HG02763 (cell line): ENCODE results near the gene ZNF362.
"Not testable (repeated sequence)": the region's sequence is repeated elsewhere in the genome, so short reads cannot be mapped to it uniquely, and the experiment has no call there.

Experiments
- ATAC-seq: cut with Tn5 transposase; IDR thresholded peaks from one replicate; pipeline ENCODE4 v1.9.1; 2021; ENCODE audit warnings: mild to moderate bottlenecking, moderate library complexity; ENCODE audit not compliant: unreplicated experiment

ZNF362 gene, protein sequence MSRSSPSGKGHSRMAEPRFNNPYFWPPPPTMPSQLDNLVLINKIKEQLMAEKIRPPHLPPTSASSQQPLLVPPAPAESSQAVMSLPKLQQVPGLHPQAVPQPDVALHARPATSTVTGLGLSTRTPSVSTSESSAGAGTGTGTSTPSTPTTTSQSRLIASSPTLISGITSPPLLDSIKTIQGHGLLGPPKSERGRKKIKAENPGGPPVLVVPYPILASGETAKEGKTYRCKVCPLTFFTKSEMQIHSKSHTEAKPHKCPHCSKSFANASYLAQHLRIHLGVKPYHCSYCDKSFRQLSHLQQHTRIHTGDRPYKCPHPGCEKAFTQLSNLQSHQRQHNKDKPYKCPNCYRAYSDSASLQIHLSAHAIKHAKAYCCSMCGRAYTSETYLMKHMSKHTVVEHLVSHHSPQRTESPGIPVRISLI

DNA sequence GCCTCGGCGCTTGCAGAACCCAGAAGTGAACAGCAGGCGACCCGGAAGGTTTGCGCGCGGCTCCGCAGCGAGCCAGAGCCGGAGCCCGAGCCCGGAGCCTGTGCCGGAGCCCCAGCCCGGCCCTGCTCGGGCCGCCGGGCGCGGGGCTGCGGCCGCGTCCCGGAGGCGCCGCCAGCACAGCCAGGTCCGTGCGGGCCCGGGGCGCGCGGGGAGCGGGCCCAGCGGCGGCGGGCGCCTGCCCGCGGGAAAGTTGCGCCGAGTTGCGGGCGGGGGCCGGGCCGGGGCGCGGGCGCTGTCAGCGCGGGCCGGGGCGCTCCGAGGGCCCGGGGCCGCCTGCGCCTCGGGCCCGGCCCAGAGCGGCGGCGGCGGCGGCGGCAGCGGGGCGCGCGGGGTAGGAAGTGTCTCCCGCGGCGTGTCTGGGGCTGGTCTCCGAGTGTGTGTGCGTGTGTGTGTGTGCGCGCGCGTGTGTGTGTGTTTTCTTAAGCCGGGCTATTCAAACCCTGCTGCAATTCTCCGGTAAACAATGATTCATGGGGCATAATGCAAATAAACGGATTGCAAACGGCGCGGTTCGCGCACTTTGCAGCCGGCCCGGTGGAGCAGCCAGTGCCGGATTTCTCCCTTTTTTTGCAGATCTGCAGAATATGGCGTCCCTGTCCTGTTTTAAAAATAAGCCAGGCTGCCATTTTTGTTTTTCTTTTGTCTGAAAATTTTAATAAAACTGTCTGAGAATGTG, at the start of gene ZNF362:
Gene ZNF362, plus strand, starts transcription at position 22 of the 736 bp plus-strand sequence. CDS start 14,083 bp downstream, outside the sequence.
- no peak for ATAC-seq

DNA sequence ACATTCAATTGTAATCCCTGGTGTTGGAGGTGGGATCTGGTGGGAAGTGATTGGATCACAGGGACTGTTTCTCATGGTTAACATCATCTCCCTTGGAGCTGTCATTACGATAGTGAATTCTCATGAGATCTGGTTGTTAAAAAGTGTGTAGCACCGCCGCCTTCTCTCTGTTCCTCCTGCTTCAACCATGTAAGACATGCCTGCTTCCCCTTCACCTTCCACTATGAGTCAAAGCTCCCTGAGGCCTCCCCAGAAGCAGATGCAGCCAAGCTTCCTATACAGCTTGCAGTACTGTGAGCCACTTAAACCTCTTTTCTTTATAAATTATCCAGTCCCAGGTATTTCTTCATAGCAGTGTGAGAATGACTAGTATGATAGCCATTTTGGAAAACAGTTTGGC, 44.3 kb upstream of the ZNF362 start:
- ATAC-seq = no peak

DNA sequence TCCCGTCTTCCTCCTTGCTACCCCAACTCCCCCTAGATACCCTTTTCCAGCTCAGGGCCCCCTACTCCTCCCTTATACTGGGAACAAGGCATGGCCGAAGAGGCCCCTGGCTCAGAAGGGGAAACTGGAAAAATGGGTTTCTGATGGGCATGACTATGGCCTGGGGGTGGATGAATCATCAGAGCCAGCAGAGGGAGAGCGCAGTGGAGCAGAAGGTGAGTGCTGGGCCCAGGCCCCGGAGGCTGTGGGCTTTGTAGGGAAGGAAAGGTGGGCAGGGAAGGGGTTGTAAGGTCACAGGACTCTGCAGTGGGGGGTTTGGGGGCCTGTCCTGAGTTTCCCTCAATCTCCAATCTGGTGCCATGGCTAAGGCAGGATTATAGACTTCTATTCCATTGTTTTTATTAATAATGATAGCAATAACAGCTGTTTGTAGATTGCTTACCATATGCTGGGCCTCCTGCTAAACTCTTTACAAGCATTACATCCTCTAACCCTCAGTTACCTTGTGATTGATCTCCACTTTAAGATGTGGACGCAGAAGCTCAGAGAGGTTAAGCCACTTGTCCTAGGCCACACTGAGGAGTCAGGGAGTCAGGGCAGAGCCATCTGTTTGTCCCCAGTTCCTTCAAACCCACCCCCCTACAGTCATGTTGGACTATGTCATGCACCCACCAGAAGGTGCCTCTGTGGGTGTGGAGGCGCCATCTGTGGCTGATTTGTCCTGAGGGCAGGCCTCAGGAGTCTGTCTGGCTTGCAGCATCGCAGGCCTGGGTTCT, 36.2 kb upstream of the ZNF362 start:
- no peak for ATAC-seq

DNA sequence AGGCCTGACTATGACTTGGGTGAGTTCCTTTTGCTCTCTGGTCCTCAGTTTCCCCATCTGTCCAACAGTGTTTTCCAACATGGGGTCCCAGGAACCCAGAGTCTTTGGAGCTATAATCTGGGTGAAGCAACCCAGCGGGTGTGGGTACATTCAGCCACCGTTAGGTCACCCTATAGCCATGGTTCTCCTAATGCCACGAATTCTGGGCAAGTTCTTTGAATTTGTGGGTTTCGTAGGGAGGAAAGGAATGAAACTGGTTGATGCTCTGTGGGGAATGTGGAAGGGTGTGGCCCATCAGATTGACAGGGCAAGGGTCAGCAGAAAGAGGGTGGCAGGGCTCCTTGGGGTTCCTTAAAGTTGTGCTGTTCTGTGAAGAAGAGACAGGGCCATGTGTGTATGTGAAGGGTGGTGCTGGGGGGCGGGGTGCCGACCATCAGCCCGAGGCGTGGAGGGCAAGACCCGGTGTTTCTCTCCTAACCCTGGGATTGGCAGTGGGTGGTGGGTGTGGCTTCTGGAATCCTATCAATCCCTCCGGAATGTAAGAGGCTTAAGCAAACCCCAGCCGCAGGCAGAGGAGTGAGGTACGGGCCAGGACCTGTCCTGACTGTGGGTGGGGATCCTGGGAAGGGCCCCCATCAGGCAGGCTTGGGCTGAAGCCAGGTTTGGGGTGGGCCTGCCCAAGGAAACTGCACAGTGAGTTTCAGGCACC, 35.5 kb upstream of the ZNF362 start:
- no peak for ATAC-seq

DNA sequence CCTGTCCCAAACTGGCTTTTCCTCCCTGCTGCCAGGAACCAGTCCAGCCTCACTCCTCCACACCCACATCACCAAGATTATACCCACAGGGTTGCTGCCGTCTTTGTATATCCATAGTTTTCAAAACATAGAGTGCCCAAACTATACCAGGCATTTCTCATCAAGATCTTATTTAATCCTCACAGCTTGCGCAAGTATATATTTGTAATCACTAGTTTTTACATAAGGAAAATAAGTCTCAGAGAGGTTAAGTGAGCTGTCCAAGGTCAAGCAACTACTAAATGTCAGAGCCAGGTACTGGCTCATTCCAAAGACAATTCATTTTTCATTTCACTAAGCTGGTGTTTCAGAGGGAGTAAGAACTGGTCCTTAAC, 34.9 kb upstream of the ZNF362 start:
- ATAC-seq = no peak

DNA sequence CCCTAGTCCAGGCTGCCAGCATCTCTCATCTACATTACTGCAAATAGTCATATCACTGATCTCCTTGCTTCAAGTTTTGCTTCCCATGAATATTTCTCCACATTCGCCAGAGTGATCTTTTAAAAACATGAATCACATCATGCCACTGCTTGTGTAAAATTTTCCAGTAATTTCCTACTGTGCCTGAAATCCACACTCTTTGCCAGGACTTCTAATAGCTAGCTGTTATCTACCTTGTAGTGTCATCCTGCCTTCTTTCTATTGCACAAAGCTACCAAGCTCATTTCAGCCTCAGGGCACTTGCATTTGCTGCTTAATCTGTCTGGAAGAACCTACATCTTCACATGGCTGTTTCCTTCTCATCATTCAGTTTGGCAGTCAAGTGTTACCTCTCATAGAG, 33.9 kb upstream of the ZNF362 start:
- ATAC-seq = no peak

DNA sequence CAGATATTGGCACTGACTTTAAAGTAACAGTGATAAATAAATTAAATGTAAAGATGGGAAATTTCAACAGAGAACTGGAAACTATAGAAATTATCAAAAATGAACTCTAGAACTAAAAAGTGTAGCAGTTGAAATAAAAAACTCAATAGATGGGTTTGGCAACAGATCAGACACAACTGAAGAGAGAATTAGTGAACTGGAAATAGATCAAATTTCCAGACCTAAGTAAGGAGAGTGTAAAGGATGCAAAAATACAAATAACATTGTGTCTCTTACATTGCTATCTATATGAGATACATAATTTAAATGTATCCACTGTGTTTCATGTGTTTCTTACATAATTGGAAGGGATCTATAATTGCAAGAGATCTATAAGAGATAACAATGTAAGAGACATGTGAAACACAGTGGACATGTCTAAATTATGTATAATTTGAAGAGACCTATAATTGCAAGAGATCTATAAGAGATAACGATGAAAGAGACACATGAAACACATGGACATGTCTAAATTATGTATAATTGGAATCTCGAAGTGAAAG, 32.1 kb upstream of the ZNF362 start:
- ATAC-seq = no peak

DNA sequence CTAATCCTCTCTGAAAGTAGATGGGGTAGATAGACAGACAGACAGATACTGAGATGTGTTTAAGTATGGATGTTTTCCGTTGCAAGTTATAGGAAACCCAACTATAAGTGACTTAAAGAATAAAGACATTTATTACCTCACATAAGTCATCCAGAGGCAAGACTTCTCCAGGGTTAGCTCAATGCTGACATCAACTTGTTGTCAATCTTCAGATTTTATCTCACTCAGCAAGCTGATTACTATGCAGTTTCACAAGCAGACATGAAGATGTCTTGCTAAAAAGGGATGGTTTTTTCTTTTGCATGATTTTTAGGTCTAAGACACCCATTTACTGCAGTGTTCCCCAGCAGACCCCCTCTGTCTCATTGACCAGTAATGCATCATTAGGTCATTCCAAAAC, 30.7 kb upstream of the ZNF362 start:
- ATAC-seq = no peak

DNA sequence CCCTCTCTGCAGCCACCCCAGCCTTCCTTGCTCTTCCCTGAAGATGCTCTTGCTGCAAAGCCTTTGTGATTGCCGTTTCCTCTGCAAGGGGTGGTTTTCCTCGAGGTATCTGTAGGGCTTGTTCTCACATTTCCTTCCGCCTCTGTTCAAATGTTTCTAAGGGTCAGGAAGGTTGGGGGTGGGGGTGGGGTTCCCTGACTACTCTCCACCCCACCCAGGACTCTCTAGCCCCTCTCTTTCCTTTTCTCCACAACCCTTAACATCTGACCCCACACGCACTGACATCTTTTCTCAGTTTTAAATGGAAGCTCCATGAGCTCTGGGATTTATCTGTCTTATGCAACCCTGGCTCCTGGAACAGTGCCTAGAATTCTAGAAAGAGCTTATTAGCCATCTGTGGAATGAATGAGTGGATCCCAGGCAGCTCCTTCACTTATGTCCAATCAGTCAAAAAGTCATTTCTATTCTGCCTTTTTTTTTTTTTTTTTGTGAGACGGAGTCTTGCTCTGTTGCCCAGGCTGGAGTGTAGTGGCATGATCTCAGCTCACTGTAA, 27.3 kb upstream of the ZNF362 start:
- no peak for ATAC-seq

DNA sequence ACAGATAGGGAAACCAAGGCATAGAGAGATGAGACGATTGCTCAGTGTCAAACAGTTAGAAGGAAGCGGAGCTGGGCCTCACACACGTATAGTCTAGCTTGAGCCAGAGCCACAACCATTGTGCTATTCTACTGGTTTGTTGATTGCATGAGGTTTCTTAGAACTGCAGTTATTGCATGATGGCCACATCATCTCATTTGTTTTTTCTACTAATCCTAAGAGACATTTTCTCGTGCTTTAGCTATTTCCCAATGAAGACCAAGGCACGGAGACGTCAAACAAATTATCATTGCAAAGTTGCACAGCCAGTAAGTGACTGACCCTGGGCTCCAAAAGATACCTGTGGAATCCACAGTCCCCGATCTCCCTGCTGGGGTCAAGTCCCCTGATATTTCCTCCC, 25.1 kb upstream of the ZNF362 start:
- ATAC-seq = no peak

DNA sequence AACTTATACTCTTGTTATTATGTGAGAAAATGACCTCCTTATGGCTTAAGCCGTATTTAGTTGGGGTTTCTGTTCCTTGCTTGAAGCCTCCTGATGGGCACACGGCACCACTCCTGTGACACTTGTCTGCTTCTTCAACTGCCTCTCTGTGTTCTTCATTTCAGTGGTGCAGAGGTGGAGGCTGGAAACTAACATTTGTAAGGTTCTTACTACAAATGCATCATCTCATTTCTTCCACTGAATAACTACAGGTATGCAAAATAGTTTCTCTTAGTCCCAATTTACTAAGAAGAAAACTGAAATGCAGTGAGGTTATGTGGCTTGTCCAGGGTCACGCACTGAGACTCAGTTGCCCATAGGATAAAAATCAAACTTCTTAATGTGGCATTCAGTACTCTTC, 23.6 kb upstream of the ZNF362 start:
- ATAC-seq = no peak

DNA sequence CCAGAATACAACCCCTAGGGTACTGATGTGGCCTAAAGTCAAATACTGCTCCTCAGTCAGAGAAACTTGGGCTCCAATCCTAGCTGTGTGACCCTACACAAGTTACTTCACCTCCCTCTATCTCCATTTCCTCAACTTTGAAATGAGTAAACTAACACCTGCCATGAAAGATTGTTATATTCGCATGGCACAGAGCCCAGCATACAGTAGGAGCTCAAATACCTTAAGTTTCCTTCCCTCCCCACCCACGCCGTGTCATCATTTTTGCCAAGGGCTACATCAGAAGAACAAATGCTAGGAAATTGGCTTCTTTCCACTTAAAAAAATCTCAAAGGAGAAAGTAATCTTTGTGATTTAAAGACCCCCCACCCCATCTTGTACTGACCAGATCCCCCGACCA, 22.2 kb upstream of the ZNF362 start:
- ATAC-seq = no peak

DNA sequence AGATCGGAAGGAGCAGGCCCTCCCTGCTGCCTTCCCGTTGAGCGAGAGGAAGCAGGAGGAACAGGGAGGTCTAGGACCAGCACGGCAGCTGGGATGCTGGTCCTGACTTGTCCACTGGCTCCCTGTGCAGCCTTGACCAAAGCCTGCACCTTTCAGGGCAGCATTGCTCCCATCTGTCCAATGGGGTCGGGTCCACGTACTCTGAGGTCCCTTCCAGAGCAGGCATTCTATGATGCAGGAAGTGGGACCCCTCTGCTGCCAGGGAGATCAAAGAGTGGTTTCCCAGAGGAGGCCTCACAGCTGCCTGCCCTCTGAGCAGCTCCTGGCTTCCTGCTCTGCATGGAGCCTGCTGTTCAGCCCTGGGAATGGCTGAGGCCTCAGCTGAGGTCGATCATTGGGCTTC, 21.7 kb upstream of the ZNF362 start:
- ATAC-seq = no peak

DNA sequence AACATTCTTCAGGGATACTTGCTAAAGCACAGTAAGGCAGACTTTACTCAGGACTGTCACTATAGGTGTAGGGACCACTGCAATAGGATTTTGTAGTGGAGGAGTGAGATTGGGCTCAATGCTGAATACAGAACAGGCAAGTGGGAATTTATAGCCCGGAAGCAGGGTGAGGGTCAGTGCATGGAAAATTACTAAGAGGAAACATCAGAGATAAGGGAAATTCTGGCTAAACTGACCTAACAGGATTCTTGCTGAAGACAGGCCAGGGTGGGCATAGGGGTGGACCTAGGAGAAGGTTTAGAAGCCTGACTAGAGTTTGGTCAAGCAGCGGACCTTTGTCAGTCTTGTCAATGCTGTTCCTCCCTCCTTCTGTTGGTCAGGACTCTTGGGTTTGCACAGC, 20.8 kb upstream of the ZNF362 start:
- no peak for ATAC-seq

DNA sequence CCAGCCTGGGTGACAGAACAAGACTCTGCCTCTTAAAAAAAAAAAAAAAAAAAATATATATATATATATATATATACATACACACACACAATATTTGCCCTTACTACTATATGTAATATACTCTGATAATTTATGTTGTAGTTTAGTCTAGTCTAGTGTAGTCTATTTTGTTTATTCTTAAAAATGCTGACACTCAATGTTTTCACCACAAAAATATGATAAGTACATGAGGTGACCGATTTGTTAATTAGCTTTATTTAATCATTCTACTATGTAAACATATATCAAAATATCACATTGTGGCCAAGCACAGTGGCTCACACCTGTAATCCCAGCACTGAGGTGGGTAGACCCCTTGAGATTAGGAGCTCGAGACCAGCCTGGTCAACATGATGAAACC, 19.8 kb upstream of the ZNF362 start:
- ATAC-seq = no peak

DNA sequence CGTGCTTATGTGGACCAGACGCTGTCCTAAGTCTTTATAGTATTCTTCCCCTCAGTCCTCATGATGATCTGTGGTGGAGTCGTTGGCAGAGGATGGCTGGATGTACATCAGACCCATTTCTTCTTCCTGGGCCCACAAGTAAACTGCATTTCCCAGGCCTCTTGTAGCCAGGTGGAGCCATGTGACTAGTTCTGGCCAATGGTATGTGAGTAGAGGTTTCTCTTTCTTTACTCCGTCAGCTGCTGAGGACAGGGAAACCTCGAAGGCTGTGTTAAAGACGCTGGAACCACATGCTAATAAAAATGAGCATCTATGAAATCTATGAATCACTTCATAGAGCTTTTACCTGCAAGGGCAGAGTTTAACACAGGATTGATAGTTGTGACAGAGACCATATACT, 18.7 kb upstream of the ZNF362 start:
- no peak for ATAC-seq

DNA sequence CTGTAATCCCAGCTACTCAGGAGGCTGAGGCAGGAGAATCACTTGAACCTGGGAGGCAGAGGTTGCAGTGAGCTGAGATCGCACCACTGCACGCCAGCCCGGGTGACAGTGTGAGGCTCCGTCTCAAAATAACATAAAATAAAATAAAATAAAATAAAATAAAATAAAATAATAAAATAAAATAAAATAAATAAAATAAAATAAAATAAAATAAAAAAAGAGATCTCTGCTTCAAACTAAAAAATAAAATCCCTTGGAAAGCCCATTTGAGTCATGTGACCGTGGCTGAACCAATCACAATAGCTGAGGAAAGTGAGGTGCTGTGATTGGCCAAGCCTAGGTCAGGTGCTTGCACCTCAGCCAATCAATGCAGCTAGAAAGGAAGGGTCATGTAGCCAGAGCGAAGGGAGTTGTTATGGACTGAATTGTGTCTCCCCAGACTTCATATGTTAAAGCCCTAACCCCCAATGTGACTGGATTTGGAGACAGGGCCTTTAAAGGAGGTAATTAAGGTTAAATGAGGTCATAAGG, 18.0 kb upstream of the ZNF362 start:
- not testable (repeated sequence) for ATAC-seq

DNA sequence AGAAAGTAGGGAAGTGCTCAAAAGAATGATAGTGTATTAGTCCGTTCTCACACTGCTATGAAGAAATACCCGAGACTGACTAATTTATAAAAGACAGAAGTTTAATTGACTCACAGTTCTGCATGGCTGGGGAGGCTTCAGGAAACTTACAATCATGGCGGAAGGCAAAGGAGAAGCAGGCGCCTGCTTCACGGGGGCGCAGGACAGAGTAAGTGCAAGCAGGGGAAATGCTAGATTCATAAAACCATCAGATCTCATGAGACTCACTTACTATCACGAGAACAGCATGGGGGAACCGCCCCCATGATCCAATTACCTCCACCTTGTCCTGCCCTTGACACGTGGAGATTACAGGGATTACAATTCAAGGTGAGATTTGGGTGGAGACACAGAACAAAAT, 16.9 kb upstream of the ZNF362 start:
- not testable (repeated sequence) for ATAC-seq

DNA sequence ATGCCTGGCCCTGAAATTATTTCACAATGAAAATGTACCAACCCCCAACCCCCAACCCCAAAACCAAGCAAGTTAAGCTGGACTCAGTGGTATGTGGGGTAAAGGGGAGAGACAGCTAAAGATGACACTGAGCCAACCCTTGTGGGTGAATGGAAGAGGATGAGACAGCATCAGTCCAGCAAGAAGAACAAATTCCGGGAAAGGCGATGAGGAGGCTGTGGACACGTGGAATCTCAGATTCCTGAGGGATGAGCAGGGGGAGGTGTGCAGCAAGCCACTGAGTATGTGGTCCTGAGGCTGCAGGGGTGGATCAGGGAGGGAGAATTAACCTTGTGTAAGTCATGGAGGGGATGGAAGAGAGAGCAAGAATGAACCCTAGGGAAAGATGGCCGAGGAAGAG, 14.4 kb upstream of the ZNF362 start:
- ATAC-seq = no peak

DNA sequence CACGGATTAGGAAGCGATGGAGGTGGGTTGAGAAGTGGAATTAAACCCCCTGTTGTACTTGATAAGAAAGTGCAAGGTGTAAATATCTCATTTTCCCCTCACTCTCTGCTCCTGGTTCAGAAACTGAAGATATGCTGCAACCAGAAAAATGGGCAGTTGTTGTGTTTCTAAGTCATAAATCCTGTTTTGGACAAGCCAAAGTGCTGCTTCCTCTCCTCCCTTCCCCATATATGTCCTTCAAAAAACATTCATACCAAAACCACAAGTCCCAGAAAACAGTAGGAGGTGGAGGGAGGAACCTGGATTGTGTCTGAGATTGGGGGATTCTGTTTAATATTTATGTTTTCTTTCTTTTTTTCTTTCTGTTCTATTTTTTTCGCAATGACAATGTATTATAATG, 13.6 kb upstream of the ZNF362 start:
- no peak for ATAC-seq
